Panc1 (cell line): Measurements from ENCODE around the gene HYAL2. TPM values are rescaled to one million over a fixed set of nuclear protein-coding genes. Genes with fewer than 3 reads are reported as not detected.
A peak's percentile ranks its signal among the peaks of the same experiment; 100 is the strongest.

ENCODE experiments used
- ATAC-seq: fragments of 200-7000 bp; cut with Tn5 transposase; 2 replicates; pipeline ENCODE4 v1.9.1; 2020; ENCODE audit warnings: mild to moderate bottlenecking, moderate library complexity
- BruUV-seq: library from RNA; stranded (reverse); fragments of 400-500 nt; replicated peaks from 2 replicates; lab custom pipeline; 2021; lab: Mats Ljungman, UMichigan
- CTCF ChIA-PET: fragments of 300-600 bp; sonication (Branson Sonifier 250); formaldehyde crosslinking; loops from one replicate; lab custom pipeline; 2022; ENCODE audit warnings: antibody characterized with exemption; lab: Charles Lee
- POLR2A ChIA-PET: fragments of 300-600 bp; sonication (Branson Sonifier 250); formaldehyde crosslinking; loops from one replicate; lab custom pipeline; 2022; ENCODE audit warnings: antibody characterized with exemption; lab: Charles Lee
- DNase-seq: peaks from one replicate; pipeline ENCODE4 v3.0.0-alpha.2; 2010; ENCODE audit warnings: low read depth, low spot score
- H3K27ac ChIP-seq: 2 replicates; pipeline ENCODE4 v1.5.1; 2011; ENCODE audit warnings: mild to moderate bottlenecking, low read length, inconsistent platforms
- H3K27me3 ChIP-seq: fragments of 200-500 bp; sonication (Bioruptor generic); 2 replicates; pipeline ENCODE4 v1.6.0; 2014; ENCODE audit warnings: low read length, inconsistent platforms; ENCODE audit not compliant: control insufficient read depth, insufficient read depth
- H3K36me3 ChIP-seq: fragments of 200-500 bp; sonication (Bioruptor generic); 2 replicates; pipeline ENCODE4 v1.5.1; 2014; ENCODE audit warnings: inconsistent platforms, mild to moderate bottlenecking, low read length, moderate library complexity; ENCODE audit not compliant: control insufficient read depth, insufficient read depth
- H3K4me1 ChIP-seq: 2 replicates; pipeline ENCODE4 v1.5.1; 2011; ENCODE audit warnings: inconsistent platforms, mild to moderate bottlenecking, low read length, moderate library complexity; ENCODE audit not compliant: control insufficient read depth, insufficient read depth
- H3K4me3 ChIP-seq, 2 experiments: 2 replicates each; pipeline ENCODE4 v1.5.1; 2011 to 2012; ENCODE audit warnings: low read depth in 2 of 2, low read length in 2 of 2, mild to moderate bottlenecking in 2 of 2, inconsistent platforms in 1 of 2, moderate library complexity in 1 of 2
- H3K9me3 ChIP-seq: fragments of 200-500 bp; sonication (Bioruptor generic); 2 replicates; pipeline ENCODE4 v1.5.1; 2014; ENCODE audit warnings: low read depth, mild to moderate bottlenecking, inconsistent platforms, low read length, moderate library complexity; ENCODE audit not compliant: control insufficient read depth, insufficient read depth
- CTCF ChIP-seq: fragments of 450-650 bp; IDR thresholded peaks from 2 replicates; pipeline ENCODE4 v1.5.1; 2017; ENCODE audit warnings: mild to moderate bottlenecking
- POLR2AphosphoS5 ChIP-seq: IDR thresholded peaks from 2 replicates; pipeline ENCODE4 v1.6.1; 2012; ENCODE audit warnings: mild to moderate bottlenecking, low read depth, low read length, moderate library complexity
- SIN3A ChIP-seq: IDR thresholded peaks from 2 replicates; pipeline ENCODE4 v1.6.1; 2012; ENCODE audit warnings: low read depth, mild to moderate bottlenecking, low read length, moderate library complexity, borderline replicate concordance; ENCODE audit not compliant: insufficient read depth
- TCF7L2 ChIP-seq: IDR thresholded peaks from 2 replicates; pipeline ENCODE4 v1.6.1; 2011; ENCODE audit warnings: mild to moderate bottlenecking, low read depth, low read length, inconsistent platforms
- in situ Hi-C: cut with HindIII; loops from 2 replicates; pipeline ENCODE4 v1.10.0; 2016; ENCODE audit warnings: low sequenced_read_pairs, low pct_unique_long_range_greater_than_20kb
- intact Hi-C: fragments of 100-400 bp; cut with micrococcal nuclease; formaldehyde crosslinking; loops from one replicate; pipeline ENCODE4 v1.10.0; 2022; ENCODE audit not compliant: unreplicated experiment
- total RNA-seq: library from RNA; stranded (reverse); gene quantifications from one replicate; pipeline ENCODE4 v1.2.1, GENCODE V29; 2021; ENCODE audit not compliant: unreplicated experiment
- TF ChIP-seq, protein P1 (sequence below), 2 experiments: IDR thresholded peaks; 2 replicates each; pipeline ENCODE4 v1.6.1; 2011 to 2012; ENCODE audit warnings: low read depth in 2 of 2, control low read depth in 1 of 2, low read length in 1 of 2, mild to moderate bottlenecking in 1 of 2, moderate library complexity in 1 of 2; ENCODE audit not compliant: insufficient read depth in 1 of 2

The HYAL2 gene
- total RNA-seq, 1 experiment from 2014 or later, result 41.5 TPM

- TF ChIP-seq, protein P1, sequence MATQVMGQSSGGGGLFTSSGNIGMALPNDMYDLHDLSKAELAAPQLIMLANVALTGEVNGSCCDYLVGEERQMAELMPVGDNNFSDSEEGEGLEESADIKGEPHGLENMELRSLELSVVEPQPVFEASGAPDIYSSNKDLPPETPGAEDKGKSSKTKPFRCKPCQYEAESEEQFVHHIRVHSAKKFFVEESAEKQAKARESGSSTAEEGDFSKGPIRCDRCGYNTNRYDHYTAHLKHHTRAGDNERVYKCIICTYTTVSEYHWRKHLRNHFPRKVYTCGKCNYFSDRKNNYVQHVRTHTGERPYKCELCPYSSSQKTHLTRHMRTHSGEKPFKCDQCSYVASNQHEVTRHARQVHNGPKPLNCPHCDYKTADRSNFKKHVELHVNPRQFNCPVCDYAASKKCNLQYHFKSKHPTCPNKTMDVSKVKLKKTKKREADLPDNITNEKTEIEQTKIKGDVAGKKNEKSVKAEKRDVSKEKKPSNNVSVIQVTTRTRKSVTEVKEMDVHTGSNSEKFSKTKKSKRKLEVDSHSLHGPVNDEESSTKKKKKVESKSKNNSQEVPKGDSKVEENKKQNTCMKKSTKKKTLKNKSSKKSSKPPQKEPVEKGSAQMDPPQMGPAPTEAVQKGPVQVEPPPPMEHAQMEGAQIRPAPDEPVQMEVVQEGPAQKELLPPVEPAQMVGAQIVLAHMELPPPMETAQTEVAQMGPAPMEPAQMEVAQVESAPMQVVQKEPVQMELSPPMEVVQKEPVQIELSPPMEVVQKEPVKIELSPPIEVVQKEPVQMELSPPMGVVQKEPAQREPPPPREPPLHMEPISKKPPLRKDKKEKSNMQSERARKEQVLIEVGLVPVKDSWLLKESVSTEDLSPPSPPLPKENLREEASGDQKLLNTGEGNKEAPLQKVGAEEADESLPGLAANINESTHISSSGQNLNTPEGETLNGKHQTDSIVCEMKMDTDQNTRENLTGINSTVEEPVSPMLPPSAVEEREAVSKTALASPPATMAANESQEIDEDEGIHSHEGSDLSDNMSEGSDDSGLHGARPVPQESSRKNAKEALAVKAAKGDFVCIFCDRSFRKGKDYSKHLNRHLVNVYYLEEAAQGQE (IDR thresholded peaks at IDR 0.05; ENCODE audit: insufficient read depth in 1 of 2, low read depth in 2 of 2, low read length in 1 of 2), result no peak
- TF ChIP-seq SIN3A, result 0 out of 2 replicates have a peak, but pooled peaks have one; percentile 0
- no peaks in the 10 kb centered on the region for H3K36me3 ChIP-seq
- H3K27ac ChIP-seq, result peak overlapping the region; percentile 81
- POLR2A ChIA-PET, result no interaction called here
- peak overlapping the region; percentile 71 to 79 for H3K4me3 ChIP-seq
- H3K4me1 ChIP-seq, result peaks cover 14% of the 10 kb centered on the region
- H3K9me3 ChIP-seq, result no peaks in the 10 kb centered on the region
- no peaks in the 10 kb centered on the region for H3K27me3 ChIP-seq
- intact Hi-C loops, result no loop called here
- ATAC-seq (no peak), DNase-seq (no peak)
- in situ Hi-C loops, result no loop called here
- CTCF ChIA-PET, result no interaction called here
- BruUV-seq, result no TSS peak
Measured at GRCh38 chr3:50358355-50358910, 35.9 kb upstream of the HYAL2 start.

GRCh38 chr3:50357481-50357880, 34.9 kb upstream of the HYAL2 start:
- no peak for DNase-seq
- intact Hi-C loops, result no loop called here
- ChIA-PET CTCF (interaction anchor here (0.6 to 2.0 kb wide), 3 partner anchors 9 to 206 kb away, joined by 3 to 12 read pairs (median 5); no protein-coding TSS in a partner anchor), POLR2A (no interaction called here)
- Histone ChIP-seq H3K27me3 (no peaks in the 10 kb centered on the region), H3K27ac (peak overlapping the region; percentile 81; the same call in 1 of the 2 replicates), H3K36me3 (no peaks in the 10 kb centered on the region), H3K4me3 (peak overlapping the region; percentile 71 to 79), H3K9me3 (no peaks in the 10 kb centered on the region), H3K4me1 (peaks cover 14% of the 10 kb centered on the region)
- no peak for ATAC-seq
- in situ Hi-C loops, result no loop called here
- TF ChIP-seq CTCF (no peak), SIN3A (no peak), TCF7L2 (no peak), POLR2AphosphoS5 (no peak)
- TF ChIP-seq, protein P1 (IDR thresholded peaks at IDR 0.05; ENCODE audit: insufficient read depth in 1 of 2, low read depth in 2 of 2, low read length in 1 of 2), result no peak
- TSS peak; percentile 77 for BruUV-seq
